RKO (cell line): ENCODE data around the gene CCDC148.

ENCODE experiments used
- DNase-seq: peaks from one replicate; pipeline ENCODE4 v3.0.0-alpha.2; 2016; ENCODE audit warnings: low spot score

Gene CCDC148

DNA sequence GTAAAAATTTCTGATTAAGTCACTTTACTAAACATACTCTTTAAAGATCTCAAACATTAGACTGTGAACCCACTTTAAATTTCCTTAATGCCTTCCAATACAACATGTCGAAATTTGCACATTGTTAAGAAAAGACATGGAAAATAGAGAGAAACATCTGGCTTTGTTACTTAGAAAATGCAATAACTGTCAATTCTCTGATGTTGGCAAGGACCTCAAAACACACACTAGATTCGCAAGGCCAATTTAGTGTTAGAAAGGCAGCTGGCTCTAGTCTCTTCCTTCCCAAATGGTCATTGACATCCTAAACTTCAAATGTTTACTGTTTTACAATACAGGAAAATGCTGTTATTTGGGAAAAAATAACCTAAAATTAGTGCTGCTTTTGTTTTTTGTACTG lies 244.3 kb downstream of the CCDC148 start:
- DNase-seq = no peak

DNA sequence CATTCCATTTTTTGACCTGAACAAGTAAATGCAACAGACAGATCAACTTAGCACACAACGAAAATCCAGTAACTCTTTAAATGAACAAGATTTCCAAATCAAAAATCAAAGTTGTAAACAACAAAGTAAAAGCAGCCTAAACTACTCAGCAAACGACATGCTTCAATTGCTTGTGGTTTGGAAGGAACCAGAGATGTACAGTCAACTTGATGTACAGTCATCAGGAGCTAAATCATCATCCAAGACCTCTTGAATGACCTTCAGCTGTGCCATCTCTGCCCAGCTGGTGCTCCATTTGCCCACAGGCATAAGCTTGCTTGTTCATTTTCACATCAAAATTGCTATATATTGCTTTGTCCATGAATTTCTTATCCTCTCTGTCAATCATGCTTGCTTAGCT lies 245.1 kb downstream of the CCDC148 start:
- DNase-seq = peak; percentile 33

DNA sequence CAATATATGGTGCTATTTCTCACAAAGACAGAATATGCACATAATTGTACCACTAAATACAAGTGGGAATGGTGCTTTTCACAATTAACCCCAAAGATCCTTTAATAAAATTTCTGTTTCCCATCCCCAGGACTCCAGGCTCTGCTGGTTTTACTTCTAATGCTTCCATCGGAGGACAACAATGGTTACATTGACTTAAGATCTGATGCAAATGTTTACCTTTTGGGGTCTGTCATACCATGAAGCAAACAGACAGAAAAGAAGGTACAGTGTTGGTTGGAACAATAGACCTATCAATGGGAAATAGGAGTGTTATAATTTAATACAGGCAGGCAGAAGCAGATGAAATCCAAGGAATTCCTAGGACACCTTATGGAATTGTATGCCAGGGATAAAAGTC lies 249.2 kb downstream of the CCDC148 start:
- DNase-seq = no peak

DNA sequence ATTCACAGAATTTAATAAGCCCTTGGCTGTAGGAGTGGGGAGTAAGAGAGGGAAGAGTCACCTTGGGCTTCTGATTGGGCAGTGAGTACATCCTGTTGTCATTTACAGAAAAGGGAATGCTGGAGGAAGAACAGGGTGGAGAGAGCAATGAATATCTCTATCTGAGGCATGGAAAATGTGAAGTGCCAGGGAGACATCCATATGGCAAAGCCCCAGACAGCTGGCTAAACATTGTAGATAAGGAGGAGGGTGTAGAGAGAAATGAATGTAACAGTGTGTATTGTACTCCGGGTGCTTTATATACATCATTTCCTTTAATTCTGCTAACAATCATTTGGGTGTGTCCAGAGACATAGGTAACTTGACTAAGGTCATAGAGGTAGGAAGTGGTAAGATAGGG lies 251.3 kb downstream of the CCDC148 start:
- DNase-seq = no peak

DNA sequence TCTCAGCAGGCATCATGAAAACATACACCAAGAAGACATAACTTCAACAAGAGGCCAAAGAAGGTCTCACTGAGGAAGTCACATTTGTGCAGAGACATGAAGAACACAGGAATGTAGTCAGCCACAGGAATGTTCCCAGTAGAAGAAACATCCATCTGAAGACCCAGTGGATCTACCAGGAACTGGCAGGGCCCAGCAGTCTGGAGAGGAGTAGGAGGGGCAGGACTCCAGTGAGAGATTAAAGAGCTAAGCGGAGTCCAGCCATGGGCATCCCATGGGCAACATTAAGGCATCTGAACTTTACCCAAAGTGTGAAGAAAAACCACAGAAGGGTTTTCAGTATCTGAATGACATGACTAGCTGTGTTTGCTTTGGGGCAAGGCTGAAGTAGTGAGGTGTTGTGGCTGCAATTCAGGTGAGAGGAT lies 251.8 kb downstream of the CCDC148 start:
- no peak for DNase-seq

DNA sequence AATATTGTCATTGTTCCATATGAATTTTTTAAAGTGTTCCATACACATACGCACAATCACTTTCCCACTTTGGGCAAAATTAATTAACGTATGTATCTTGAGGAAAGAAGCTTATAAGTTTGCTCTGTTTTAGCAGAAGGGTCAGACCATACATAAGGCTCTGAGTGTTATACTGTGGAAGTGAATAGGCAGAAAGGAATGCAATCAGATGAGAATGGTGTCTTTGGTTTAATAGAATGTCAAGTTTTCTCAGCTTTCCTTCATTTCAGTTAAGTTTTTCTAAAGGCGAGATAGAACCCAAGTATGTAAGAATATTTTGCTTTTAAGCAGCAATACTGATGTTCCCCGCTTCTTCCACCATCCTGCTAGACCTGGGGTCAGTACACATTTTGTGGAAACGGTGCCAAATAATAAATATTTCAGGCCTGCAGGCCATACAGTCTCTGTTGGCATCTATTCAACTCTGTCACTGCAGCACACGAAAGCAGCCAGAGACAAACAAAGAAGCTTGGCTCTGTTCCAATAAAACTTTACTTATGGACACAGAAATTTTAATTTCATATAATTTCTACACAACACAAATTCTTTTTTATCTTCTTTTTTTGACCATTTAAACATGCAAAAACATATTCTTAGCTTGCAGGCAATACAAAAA lies 254.3 kb downstream of the CCDC148 start:
- DNase-seq = no peak

DNA sequence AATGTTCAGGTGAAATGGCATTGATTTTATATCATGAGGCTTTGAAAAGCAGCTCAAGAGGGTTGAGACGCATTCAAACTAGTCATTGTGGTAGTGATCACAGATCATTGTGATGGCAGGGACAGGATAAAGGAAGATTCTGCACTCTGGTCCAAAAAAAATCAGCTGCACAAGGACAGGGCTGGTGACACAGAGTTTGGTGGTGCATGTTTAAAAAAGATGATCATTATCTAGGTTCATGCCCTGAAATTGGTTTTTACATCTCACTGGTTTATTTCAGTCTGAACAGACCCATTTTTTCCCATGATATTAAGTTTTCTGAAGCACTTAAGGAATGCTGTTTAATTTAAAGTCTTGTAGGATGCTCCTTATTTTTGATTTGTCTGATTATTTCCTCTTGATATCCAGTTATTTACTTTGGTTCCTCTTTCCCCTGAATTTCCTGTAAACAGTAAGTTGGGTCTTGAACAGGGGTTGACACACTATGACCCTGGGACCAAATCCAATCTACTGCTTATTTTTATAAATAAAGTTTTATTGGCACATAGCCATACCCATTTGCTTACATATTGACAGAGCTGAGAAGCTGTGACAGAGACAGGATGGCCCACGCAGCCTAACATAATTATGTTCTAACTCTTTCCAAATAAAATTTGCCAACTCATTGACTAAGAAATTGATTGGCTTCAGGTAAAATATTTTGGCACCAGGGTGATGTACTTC lies 256.5 kb downstream of the CCDC148 start:
- DNase-seq = no peak

DNA sequence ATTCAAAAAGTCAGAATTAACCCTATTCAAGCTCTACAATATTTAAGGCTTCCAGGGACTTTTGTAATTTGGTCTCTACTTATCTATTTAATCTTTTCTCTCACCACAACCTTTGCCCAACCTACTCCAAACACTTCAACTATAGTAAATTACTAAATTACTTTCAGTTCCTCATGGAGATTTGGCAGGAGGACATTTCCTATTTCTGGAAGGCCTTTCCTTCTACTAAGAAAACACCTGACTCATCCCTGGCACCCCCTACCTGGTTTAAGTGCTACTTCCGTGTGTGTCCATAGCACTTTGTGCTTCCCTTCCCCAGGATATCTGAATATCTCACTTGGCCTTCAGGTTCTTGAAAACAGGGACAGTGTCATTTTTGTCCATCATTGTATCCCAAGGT lies 258.6 kb downstream of the CCDC148 start:
- DNase-seq = no peak

DNA sequence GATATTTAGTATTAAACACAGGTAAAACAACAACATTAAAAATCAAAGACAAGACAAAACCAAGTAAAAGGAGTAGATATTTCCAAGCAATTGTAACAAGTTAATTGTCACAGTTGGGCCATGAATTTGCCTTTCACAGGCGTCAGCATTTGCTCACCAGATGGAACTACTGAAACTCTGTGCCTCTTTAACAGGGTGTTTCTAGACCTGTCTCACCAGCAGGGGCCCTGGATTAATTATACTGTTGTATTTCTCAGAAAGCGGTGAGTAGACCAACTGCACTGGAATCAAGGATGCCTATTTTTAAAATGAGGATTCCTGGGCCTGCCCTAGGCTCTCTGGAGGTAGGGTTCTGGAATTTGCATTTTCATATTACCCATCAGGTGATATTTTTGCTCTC lies 262.3 kb downstream of the CCDC148 start:
- DNase-seq = no peak

DNA sequence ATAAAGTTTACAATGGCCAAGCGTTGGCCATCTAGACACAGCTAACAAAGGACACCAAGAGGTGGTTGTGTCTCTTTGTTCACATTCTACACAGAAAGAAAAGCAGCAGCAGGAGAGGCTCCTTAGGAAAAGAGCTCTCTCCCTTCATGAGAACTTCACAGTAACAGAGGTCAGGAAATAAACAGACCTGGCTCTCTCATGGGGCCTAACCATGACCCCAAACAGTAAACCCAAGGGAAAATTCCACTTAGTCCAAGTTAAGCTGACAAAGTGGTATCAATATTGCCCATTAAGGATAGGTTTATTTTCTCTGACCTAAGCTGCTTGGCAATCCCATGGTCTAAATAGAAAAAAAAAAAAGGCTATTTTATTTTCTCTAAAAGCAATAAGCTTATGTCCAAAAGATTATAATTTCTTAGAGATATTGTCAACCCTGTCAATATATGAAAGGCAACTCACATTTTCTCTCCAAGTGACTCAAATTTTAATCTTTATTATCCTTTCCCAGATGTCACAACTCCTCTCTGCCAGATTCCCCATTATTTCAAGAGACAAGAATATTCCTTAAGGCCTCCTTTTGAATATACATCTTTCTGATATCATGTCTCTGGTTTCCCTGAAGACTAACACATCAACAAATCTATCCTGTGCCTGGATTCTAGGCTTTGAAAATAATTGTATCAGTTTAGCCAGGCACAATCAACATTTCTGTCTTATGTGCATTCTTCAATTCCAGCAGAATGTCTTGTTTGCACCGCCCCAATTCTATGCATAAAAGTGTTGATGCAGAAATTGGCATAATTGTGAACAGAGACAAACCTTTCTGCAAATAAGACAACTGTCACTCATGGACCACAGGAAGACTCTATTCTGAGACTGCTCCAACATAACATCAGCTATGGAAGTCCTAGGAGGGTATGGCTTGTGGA lies 263.8 kb downstream of the CCDC148 start:
- DNase-seq = no peak

DNA sequence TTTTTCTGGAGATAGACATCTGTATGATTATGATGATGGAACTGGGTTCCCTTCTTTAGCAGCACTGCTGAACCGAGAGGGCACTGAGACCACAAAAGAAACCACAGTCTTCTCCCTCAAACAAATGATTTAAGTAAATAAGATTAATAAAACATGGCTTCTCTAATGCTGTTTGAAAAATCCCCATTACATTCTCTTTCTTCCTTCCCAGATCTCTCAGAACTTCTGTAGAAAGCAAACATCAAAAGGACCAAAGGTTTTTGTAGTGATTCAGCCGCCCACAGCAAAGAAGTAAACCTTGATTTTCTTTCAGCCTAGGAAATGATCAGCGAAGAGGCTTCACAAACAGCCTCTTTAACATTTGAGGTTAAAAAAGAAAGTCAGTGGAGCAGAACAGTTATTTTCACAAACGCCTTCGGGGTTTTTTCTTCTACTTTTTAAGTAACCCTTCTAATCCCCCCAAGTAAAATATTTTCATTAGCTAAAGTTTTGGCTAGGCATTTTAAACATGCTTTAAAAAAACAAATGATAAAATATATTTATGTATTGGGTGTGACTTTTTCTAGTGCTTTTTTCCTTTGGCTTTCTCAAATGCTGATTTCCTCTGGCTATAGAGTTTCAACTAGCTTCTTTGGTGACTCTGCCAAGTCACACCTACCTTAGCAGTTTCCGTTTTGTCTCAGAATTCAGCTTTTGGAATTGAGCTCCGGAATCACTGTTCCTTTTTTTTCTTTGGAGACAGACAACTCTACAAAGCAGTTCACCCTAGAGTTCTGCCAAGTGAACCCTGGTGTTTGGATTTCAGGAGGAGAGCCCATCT lies 265.3 kb downstream of the CCDC148 start:
- no peak for DNase-seq

DNA sequence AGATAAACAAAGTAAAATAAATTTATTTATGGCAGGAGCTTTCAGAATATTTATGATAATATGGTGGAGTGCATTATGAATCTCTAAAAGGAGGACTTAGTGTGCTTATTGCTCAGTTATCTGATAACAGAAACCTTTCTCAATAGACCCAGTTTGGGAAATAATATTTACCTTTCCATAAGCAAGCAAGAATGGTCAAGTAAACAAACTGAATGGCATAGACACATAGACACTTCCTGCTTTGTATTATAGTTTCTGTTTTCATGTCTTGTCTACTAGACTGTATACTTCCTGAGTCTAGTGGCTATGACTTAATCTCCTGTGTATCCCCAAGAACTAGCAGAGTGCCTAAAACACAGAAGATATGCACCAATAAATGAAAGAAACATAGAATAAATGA lies 267.0 kb downstream of the CCDC148 start:
- no peak for DNase-seq

DNA sequence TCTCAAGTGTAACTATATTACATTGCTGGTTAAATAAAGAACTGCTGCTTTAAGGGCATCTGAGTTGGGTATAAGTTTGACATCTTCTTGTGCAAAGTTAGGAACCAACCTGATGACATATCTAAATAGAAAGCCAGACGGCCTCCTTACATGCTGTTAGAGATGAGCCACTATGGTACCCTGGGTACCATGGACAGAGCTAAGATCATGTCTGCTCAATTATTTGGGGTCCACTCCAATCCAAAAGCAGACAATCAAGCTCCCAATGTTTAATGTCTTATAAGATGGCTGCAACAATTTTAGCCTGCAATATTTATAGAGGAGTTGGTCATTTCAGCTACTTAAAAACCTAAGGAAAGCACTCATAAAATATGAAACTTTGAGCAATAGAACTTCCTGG lies 268.6 kb downstream of the CCDC148 start:
- DNase-seq = no peak

DNA sequence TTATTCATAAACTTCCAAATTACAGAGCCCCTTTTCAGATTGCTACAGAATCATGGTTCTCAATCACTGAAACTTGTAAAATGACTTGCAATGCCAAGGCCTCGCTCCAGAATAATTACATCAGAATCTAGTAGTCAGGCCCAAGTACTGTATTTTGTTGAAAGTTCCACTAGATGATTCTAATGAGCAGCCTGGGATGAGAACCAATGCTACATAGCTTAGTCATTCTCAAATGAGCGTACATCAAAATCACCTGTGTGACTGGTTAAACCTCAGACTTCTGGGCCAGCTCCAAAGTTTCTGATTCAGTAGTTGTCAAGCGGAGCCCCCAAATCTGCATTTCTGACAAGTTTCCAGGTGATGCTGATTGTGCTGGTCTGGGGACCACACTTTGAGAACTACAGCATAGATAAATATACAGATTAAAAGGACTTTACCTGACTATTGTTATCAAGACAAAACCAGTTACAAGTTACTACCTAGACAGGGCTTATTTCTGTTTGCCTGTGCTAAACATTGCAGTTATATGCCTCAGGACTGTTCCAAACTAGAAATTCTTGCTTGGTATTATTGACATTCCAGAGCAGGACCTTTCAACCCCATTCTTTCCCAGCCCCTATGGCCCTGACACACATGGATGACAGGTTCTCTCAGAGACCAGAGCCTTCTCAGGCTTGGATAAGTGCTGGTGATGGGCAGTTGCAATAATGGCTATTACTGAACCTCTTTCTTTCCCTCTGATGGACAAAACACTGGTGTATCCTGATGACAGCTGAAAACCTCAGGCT lies 271.8 kb downstream of the CCDC148 start:
- DNase-seq = no peak

DNA sequence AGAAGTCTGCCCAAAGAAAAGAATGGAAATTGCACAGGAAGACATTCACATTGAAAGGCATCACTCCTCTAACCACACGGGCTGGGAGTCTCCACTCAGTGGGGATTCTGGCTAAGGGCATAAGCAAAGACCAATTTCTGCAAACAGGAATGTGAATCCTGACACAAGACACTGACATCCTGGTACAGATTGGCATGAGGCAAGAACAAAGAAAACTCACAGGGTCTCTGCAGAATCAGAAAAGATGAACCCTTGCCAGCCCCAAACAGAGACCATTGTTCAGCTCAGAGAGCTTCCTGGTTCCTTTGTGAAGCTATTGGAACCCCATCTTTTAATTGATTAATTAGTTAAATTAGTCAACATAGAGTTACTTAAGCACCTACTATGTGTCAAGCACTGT lies 272.6 kb downstream of the CCDC148 start:
- DNase-seq = no peak

DNA sequence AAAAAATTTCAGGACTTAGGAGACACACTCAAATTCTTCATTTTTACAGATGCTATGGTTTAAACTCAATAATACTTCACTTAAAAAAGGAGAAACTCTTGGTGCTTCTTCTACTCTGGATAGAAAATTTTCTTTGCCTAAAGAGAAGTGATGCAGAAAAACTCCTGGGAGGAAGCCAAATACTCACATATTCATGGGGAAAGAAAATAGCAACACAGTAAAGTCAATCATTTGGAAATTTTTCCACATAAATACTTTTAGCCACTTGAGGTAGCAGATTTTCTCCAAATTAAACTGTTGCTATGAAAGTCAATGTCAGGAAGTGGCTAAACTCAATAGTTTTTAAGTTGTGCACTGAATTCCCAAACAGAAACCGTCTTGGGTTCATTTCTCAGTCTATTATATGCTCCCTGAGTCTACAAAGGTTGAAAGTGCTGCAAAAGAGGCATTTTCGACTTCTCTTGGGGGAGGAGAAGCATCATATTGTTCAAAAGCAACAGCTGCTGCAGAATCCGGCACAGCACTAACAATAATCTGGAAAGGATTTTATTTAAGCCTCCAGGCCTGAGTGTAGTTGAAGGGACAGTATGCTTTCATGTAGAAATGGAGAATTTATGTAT lies 273.8 kb downstream of the CCDC148 start:
- DNase-seq = no peak

DNA sequence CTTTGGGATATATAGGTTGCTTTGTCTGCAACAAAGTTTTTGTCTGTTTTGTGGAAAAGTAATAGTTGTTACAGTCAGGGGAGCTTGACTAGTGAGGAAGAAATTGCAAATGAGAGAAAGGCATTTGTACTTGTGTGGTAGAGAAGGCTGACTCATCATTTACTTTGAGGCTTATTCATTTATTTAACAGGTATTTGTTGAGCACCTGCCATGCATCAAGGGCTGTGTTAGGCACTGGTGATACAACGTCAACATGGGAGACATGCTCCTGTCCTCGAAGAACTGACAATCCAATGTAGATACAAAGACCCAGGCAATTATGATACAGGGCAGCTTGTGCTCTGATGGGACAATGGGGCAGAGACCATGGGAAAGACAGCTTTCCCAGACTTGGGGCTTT lies 275.4 kb downstream of the CCDC148 start:
- no peak for DNase-seq

DNA sequence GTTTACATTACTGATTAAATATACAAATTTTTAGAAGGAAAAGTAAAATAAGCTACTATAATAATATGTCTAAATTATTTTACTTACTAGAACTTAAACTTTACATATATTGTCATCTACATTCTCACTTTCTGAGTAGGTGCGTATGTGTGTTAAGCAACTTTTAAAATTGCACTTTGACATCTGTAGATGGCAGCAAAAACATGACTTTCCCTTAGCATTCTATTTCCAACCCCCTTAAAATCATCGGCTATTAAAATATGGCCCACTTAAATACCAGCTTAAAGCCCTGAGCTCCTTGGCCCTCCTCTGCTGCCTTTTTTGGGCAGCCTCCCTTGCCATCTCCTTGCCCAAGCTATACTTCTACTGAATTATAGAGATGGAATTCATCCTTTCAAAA lies 276.9 kb downstream of the CCDC148 start:
- DNase-seq = peak; percentile 34

DNA sequence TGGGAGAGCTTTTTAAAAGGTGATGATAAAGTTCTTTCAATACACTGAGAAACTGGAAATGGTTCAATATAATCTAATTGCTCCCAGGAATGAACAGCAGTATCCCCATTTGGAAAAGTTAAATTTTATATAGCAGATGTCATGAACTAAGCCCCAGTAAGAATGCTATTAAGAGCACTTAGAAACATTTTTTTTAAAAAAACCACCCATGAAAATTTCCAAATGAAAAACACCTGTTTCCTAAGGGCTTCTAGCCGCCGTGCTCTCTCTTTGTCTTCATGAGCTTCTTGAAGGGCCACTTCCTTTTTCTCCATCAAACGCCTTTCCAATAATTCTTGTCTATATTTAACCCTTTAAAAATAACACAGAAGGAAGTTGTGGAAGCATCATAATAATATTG lies 277.9 kb downstream of the CCDC148 start:
- no peak for DNase-seq

DNA sequence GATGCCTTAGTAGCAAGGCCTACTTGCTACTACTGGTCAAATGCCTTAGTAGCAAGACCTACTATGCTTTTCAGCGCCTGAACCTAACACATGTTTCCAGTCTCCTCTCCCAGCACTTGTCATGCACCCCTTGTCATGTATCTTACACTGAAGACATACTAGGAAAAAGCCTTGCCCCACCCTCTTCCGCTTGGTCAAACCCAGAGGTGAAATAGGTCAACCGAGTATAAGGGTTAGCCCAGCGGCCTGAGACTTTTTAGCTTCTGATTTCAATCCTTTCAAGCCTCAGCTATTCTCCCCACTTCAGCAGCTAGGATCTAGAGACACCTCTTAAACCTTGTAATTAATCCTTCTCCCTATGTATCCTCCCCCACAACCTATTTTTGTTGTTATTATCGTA lies 281.6 kb downstream of the CCDC148 start:
- no peak for DNase-seq

DNA sequence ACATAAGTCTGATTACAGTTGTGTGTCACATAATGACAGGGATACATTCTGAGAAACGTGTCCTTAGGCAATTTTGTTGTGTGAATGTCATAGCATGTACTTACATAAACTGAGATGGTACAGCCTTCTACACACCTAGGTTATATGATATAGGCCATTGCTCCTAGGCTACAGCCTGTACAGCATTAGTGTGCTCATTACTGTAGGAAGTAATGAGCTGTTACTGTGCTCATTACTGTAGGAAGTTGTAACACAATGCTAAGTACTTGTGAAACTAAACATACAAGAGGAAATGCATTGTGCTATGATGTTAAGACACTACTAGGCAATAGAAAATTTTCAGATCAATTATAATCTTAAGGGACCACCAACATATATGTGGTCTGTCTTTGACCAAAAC lies 282.1 kb downstream of the CCDC148 start:
- DNase-seq = no peak
